Esophagus squamous epithelium (tissue), 4 donors: ENCODE data around the gene FAM193B.

Source experiments
- CTCF ChIP-seq, 6 experiments: fragments of 450-650 bp in 4 of 6; fragments of 200-600 bp in 2 of 6; sonication (generic) in 2 of 6; IDR thresholded peaks; one replicate each; pipeline ENCODE4 v1.5.1; 2016 to 2019; ENCODE audit warnings: antibody characterized with exemption in 6 of 6, mild to moderate bottlenecking in 4 of 6, moderate library complexity in 4 of 6
- POLR2A ChIP-seq, 4 donors: fragments of 450-650 bp; IDR thresholded peaks; one replicate each; pipeline ENCODE4 v1.6.1; 2017; ENCODE audit warnings: antibody characterized with exemption in 4 of 4, mild to moderate bottlenecking in 4 of 4, moderate library complexity in 3 of 4

- TF ChIP-seq CTCF (IDR thresholded peaks at IDR 0.05) (no peak), POLR2A (IDR thresholded peaks at IDR 0.05) (no peak)
These were observed 49.8 kb upstream of the FAM193B start for GRCh38 chr5:177604116-177604521.
